HPDE6-E6E7 (cell line): ENCODE results near the gene BAAT.

Source experiments
- DNase-seq: peaks from one replicate; pipeline ENCODE4 v3.0.0; 2011; ENCODE audit warnings: missing footprints; ENCODE audit errors: extremely low spot score

Gene BAAT

DNA sequence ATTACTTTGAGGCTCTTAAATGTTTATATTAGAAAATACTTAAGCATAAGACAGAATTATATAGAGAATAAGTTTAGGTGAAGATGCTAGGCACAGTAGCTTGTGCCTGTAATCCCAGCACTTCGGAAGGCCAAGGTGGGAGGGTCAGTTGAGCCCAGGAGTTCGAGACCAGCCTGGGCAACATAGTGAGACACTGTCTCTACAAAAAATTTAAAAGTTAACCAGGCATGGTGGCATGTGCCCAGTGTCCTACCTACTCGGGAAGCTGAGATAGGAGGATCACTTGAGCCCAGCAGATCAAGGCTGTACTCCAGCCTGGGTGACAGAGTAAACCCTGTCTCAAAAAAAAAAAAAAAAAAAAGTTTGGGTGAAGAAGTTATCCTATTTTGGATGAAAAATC lies 61.7 kb downstream of the BAAT start:
- no peak for DNase-seq

DNA sequence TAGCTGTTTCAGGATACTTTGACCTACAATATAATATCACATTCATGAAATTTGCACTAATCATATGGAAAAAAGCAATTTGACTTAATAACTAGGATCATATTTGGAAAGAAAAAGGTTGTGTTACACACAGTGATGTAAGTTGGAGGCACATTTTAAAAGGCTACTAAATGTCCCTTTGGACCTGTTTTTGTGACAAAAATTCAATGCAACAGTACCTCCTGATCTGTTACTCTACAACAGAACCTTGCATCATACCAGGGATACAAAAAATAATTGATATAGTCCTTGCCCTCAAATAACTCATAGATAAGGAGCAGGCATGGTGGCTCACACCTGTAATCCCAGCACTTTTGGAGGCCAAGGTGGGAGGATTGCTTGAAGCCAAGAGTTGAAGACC lies 67.1 kb downstream of the BAAT start:
- DNase-seq = no peak

DNA sequence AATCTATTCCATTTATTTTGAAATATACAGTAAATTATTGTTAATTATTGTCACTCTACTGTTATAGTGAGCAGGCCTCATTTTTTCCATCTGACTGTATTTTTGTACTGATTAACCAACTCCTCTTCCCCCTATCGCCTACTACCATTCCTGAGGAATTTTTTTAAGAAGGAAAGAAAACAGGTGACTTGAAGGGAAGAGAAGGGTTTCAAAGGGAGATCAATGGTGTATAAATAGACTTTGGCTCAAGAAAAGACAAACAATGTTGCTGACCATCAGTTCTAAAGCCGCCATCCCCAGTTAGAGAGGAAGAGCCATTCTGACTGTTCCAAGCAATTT lies 69.7 kb downstream of the BAAT start:
- DNase-seq = no peak

DNA sequence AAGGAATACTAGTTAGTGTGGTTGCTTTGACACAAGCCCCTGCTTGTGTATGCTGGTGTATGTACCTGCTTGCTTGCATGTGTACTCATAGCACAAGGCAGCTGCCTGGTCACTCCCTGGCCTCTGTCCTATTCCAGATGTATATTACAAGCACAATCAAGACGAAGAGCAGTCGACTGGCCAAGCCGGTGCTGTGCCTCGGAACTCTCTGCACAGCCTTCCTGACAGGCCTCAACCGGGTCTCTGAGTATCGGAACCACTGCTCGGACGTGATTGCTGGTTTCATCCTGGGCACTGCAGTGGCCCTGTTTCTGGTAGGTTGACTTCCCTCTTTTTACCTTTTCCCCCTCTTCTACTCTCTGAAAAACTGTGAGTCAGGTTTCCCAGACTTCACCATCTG lies 72.1 kb downstream of the BAAT start:
- no peak for DNase-seq

DNA sequence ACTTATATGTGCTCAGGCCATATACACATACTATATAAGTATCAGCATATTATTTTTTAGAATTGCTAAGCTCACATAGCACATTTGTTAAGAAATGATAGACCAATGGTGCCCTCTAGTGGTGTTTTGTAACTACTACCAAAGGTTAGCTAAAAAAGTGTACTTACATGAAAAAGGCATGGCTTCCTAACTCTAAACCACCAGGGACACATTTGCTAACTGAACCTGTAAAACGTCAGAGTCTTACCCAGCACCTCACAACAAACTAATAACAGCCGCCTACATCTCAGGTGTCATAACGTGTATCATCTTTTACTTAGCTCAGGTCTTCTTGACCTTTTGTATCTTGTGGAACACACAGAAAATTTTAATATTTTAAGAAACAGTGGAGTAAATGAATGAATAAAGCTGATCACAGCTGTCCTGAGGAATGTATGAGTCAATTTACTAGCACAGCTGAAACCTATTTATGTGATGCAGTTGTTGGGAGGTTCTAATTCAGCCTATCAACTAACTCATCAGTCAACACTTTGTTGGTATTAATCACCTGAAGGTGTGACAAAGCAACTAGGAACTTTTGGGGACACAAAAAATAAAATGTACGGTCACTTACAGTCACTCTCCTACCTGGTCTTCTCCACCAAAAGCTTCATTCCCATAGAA lies 72.9 kb downstream of the BAAT start:
- peak; percentile 14 for DNase-seq

DNA sequence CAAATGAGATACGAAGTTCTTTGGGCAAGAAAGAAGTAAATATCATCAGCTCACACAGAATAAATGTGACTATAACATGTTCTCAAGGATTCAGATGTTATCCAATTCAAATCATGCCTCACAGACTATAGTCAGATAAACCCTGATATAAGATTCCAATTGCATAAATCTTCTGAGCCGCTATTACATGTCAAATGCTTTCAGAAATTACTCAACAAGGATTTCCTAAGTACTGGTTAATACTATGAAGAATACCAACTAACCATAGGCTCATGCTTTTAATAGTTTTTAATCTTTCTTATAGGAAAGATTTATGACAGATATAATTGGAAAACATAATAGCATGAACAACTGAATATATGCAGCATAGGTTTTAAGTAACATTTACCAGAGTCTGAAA lies 73.6 kb downstream of the BAAT start:
- no peak for DNase-seq
